GM12878 (cell line): Measurements from ENCODE around the gene ZDHHC7. TPM values are rescaled to one million over a fixed set of nuclear protein-coding genes. Genes with fewer than 3 reads are reported as not detected.

Experiments used
- ATAC-seq: fragments of 200-7000 bp; cut with Tn5 transposase; 3 replicates; pipeline ENCODE4 v1.9.1; 2020; ENCODE audit warnings: mild to moderate bottlenecking, moderate library complexity
- BruUV-seq: library from RNA; stranded (reverse); fragments of 400-500 nt; replicated peaks from 2 replicates; lab custom pipeline; 2021; lab: Mats Ljungman, UMichigan
- CTCF ChIA-PET: fragments of 300-600 bp; sonication (Branson Sonifier 250); formaldehyde crosslinking; extraction: SDS; loops from one replicate; lab custom pipeline; 2021; ENCODE audit warnings: inconsistent platforms; lab: Yijun Ruan, JAX
- POLR2A ChIA-PET: fragments of 350-600 bp; formaldehyde crosslinking; extraction: SDS; loops from one replicate; lab custom pipeline; 2021; ENCODE audit warnings: inconsistent platforms; lab: Charles Lee
- RAD21 ChIA-PET: fragments of 300-600 bp; sonication (Branson Sonifier 250); formaldehyde crosslinking; loops from one replicate; lab custom pipeline; 2023; ENCODE audit warnings: antibody characterized with exemption; ENCODE audit not compliant: unreplicated experiment; lab: Charles Lee
- SMC1A ChIA-PET: fragments of 300-600 bp; sonication (Branson Sonifier 250); formaldehyde crosslinking; loops from one replicate; lab custom pipeline; 2023; ENCODE audit not compliant: unreplicated experiment, uncharacterized antibody; lab: Charles Lee
- DNase-seq: peaks from one replicate; pipeline ENCODE4 v3.0.0-alpha.2; 2011; ENCODE audit warnings: low read depth, low spot score
- FAIRE-seq: peaks from 3 replicates; lab custom pipeline; 2011; peaks lifted over from hg19 to GRCh38; lab: Jason Lieb, UNC
- H2AFZ ChIP-seq: 2 replicates; pipeline ENCODE4 v1.6.0; 2011; ENCODE audit warnings: low read depth, low read length, control low read depth; ENCODE audit not compliant: control insufficient read depth
- H3K27ac ChIP-seq: 2 replicates; pipeline ENCODE4 v1.5.1; 2011; ENCODE audit warnings: control low read depth; ENCODE audit not compliant: control insufficient read depth, insufficient read depth
- H3K27me3 ChIP-seq, 2 experiments: replicated peaks in 1 of 2; 2 replicates each; pipeline versions ENCODE4 v1.6.0 to v1.6.1; 2011; ENCODE audit warnings: low read length in 1 of 2; ENCODE audit not compliant: control insufficient read depth in 2 of 2, insufficient read depth in 2 of 2
- H3K36me3 ChIP-seq, 2 experiments: 2 replicates each; pipeline ENCODE4 v1.5.1; 2011; ENCODE audit warnings: low read length in 1 of 2; ENCODE audit not compliant: control insufficient read depth in 2 of 2, insufficient read depth in 2 of 2
- H3K4me1 ChIP-seq: 2 replicates; pipeline ENCODE4 v1.6.1; 2011; ENCODE audit warnings: mild to moderate bottlenecking, low read length, moderate library complexity, mixed read lengths; ENCODE audit not compliant: control insufficient read depth, insufficient read depth
- H3K4me2 ChIP-seq: 2 replicates; pipeline ENCODE4 v1.6.0; 2011; ENCODE audit warnings: control low read depth; ENCODE audit not compliant: control insufficient read depth, insufficient read depth
- H3K4me3 ChIP-seq: fragments of 200-600 bp; sonication (generic); 2 replicates; pipeline ENCODE4 v1.5.1; 2016
- H3K79me2 ChIP-seq: 2 replicates; pipeline ENCODE4 v1.6.0; 2011; ENCODE audit warnings: low read length; ENCODE audit not compliant: control insufficient read depth, insufficient read depth
- H3K9ac ChIP-seq: 2 replicates; pipeline ENCODE4 v1.8.0; 2011; ENCODE audit warnings: low read length, control low read depth, mixed read lengths; ENCODE audit not compliant: control insufficient read depth, insufficient read depth
- H3K9me3 ChIP-seq: replicated peaks from 3 replicates; pipeline ENCODE4 v1.5.1; 2011; ENCODE audit warnings: mild to moderate bottlenecking, low read length; ENCODE audit not compliant: control insufficient read depth, insufficient read depth
- H4K20me1 ChIP-seq: 2 replicates; pipeline ENCODE4 v1.6.0; 2011; ENCODE audit not compliant: control insufficient read depth, insufficient read depth
- CBX5 ChIP-seq: sonication (generic); IDR thresholded peaks from 2 replicates; pipeline ENCODE4 v1.6.1; 2016; ENCODE audit warnings: low read depth, moderate library complexity, mild to moderate bottlenecking, inconsistent platforms
- CHD1 ChIP-seq: IDR thresholded peaks from 2 replicates; pipeline ENCODE4 v1.6.1; 2012; ENCODE audit warnings: low read depth, low read length, improper control_type of control experiment
- CREB1 ChIP-seq: IDR thresholded peaks from 2 replicates; pipeline ENCODE4 v1.6.1; 2012; ENCODE audit warnings: low read depth, mild to moderate bottlenecking, inconsistent platforms
- EP300 ChIP-seq, 2 experiments: fragments of 150-350 bp in 1 of 2; IDR thresholded peaks; 2 replicates each; pipeline ENCODE4 v1.6.1; 2011 to 2012; ENCODE audit warnings: low read depth in 2 of 2, low read length in 2 of 2, borderline replicate concordance in 1 of 2, improper control_type of control experiment in 1 of 2, inconsistent platforms in 1 of 2; ENCODE audit not compliant: control insufficient read depth in 1 of 2
- HDAC2 ChIP-seq: fragments of 200-600 bp; sonication (generic); IDR thresholded peaks from 2 replicates; pipeline ENCODE4 v1.6.1; 2017
- KDM1A ChIP-seq: fragments of 200-600 bp; sonication (generic); IDR thresholded peaks from 2 replicates; pipeline ENCODE4 v1.6.1; 2016; ENCODE audit warnings: borderline replicate concordance
- MAX ChIP-seq: IDR thresholded peaks from 2 replicates; pipeline ENCODE4 v1.6.1; 2012; ENCODE audit warnings: low read depth, low read length, improper control_type of control experiment
- MEF2A ChIP-seq: IDR thresholded peaks from 2 replicates; pipeline ENCODE4 v1.6.1; 2011; ENCODE audit warnings: low read depth, mild to moderate bottlenecking, low read length, moderate library complexity; ENCODE audit not compliant: insufficient read depth
- MLLT1 ChIP-seq: fragments of 450-650 bp; IDR thresholded peaks from 2 replicates; pipeline ENCODE4 v1.6.1; 2016; ENCODE audit warnings: mild to moderate bottlenecking
- NFYB ChIP-seq: IDR thresholded peaks from 2 replicates; pipeline ENCODE4 v1.6.1; 2011; ENCODE audit warnings: low read depth, mild to moderate bottlenecking, low read length, improper control_type of control experiment, moderate library complexity; ENCODE audit not compliant: insufficient read depth
- NKRF ChIP-seq: fragments of 450-650 bp; conservative IDR thresholded peaks from 2 replicates; pipeline ENCODE4 v1.6.1; 2017; ENCODE audit warnings: mild to moderate bottlenecking, moderate library complexity
- RBBP5 ChIP-seq: fragments of 200-600 bp; sonication (generic); conservative IDR thresholded peaks from 2 replicates; pipeline ENCODE4 v1.6.1; 2016
- SREBF2 ChIP-seq: IDR thresholded peaks from 2 replicates; pipeline ENCODE4 v1.6.1; 2012; ENCODE audit warnings: mild to moderate bottlenecking, low read length
- ZNF687 ChIP-seq: fragments of 450-650 bp; IDR thresholded peaks from 2 replicates; pipeline ENCODE4 v1.6.1; 2017; ENCODE audit warnings: mild to moderate bottlenecking, moderate library complexity
- WGBS: methylation state at CpG from one replicate; pipeline ENCODE4 v1.1.6; 2016; ENCODE audit warnings: low lambda C conversion rate; ENCODE audit not compliant: insufficient replicate concordance, insufficient coverage; ENCODE audit errors: missing lambda C conversion rate; 5-methylcytosine and 5-hydroxymethylcytosine counted together
- in situ Hi-C: fragments of 300-500 bp; cut with MboI; formaldehyde crosslinking; loops from 9 replicates; pipeline ENCODE4 v1.14.3; 2018; ENCODE audit warnings: mixed read lengths
- intact Hi-C: fragments of 100-400 bp; cut with micrococcal nuclease; formaldehyde crosslinking; loops from one replicate; pipeline ENCODE4 v1.14.2; 2022; ENCODE audit not compliant: unreplicated experiment
- polyA plus RNA-seq, 11 experiments: library from polyadenylated mRNA; depleted of rRNA in 4 of 11; unstranded in 6 of 11; stranded (reverse) in 5 of 11; fragments of >200 nt; fragmentation: Nextera tagmentation in 4 of 11; fragmentation: Illumina TruSeq in 1 of 11; extraction: Ambion mirVana in 4 of 11; extraction: Trizol in 1 of 11; gene quantifications; 1 replicate in 1 of 11; 2 replicates in 10 of 11; pipeline versions ENCODE4 v1.2.1 to v1.2.3, GENCODE V29; 2011 to 2016; ENCODE audit warnings: inconsistent platforms in 2 of 11, missing spikeins in 2 of 11, low read depth in 1 of 11
- total RNA-seq, 4 experiments: library from RNA; depleted of rRNA in 3 of 4; stranded (reverse); fragments of >200 nt in 3 of 4; fragmentation: Illumina TruSeq in 1 of 4; extraction: Trizol in 1 of 4; gene quantifications; 2 replicates each; pipeline versions ENCODE4 v1.2.1 to v1.2.3, GENCODE V29; 2013 to 2021

ZDHHC7 gene
- total and polyA plus RNA-seq, 10 of the 15 experiments (the other 5 are each of a cell fraction or from before 2014, with no cell fraction given) = 0.87 to 26.0 (median 20.0) TPM

- no peak for TF ChIP-seq KDM1A
- no peak for TF ChIP-seq CREB1
- no peak for TF ChIP-seq MAX
- no peak for TF ChIP-seq HDAC2
- no peak for TF ChIP-seq CHD1
These were observed 29.4 kb upstream of the ZDHHC7 start (continued) for GRCh38 chr16:85040685-85041084.

GRCh38 chr16:85037721-85038120, 26.4 kb upstream of the ZDHHC7 start:
- POLR2A ChIA-PET = interaction anchor here (0.6 kb wide), 1 partner anchor 92 kb away, joined by 7 read pairs; no protein-coding TSS in a partner anchor
- FAIRE-seq (no peak), DNase-seq (no peak), ATAC-seq (no peak)
- no TSS peak for BruUV-seq
- Histone ChIP-seq H3K9ac (no peak overlapping the region), H3K4me2 (no peak overlapping the region), H2AFZ (no peak overlapping the region), H3K4me3 (no peak overlapping the region), H3K9me3 (no peaks in the 10 kb centered on the region), H3K27ac (no peak overlapping the region), H3K79me2 (no peaks in the 10 kb centered on the region), H3K27me3 (no peaks in the 10 kb centered on the region), H3K36me3 (no peaks in the 10 kb centered on the region; a peak in 1 of 4 replicates), H4K20me1 (no peaks in the 10 kb centered on the region), H3K4me1 (no peaks in the 10 kb centered on the region)
- in situ Hi-C loops (no loop called here), intact Hi-C loops (no loop called here)
- CTCF ChIA-PET = no interaction called here
- SMC1A ChIA-PET = no interaction called here
- WGBS = 50% methylated on average over 5 of the region's 5 CpGs
- RAD21 ChIA-PET = no interaction called here
- TF ChIP-seq CBX5 (no peak), RBBP5 (no peak), NFYB (no peak), ZNF687 (no peak), SREBF2 (no peak), MLLT1 (no peak), NKRF (no peak), MEF2A (no peak), EP300 (IDR thresholded peaks at IDR 0.05; ENCODE audit: borderline replicate concordance in 1 of 2, control insufficient read depth in 1 of 2, low read depth in 2 of 2, low read length in 2 of 2) (no peak)
